ENCODE measurements around the gene EXOC3L4. TPM values are rescaled to one million over a fixed set of nuclear protein-coding genes. Genes with fewer than 3 reads are reported as not detected.

Gene EXOC3L4
- total RNA-seq, 1 experiment from 2014 or later = not detected

DNA sequence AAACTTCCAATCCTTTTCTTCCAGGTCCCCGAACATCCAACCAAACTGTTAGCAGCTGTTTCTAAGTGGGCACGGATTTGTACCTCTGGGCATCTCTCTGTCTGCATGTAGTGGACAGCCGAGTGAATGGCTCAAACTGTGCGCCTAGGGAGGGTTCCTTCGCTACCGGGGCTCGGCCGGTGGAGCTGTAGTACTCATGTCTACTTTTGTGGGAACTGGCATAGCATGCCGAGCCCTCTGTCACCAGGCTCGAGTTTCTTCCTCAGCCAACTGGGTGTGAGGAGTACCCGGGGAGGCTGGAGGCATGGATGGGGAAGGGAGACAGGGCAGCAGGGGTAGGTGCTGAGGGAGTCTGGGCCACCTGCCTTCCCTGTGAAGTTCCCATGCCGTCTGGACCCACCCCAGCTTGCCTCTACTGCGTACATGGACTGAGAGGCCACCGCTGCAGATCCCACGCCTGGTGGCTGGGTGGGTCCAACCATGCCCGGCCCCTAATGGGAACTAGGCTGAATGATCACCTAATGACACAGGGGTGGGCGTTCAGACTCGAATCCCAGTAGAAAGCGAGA is 51.7 kb downstream of the EXOC3L4 start:
- no peaks in the 10 kb centered on the region for H3K9me3 ChIP-seq (ENCODE audit: control insufficient read depth in 1 of 2, insufficient read depth in 1 of 2, low read depth in 1 of 2, low read length in 2 of 2)
- ATAC-seq = no peak
- H3K36me3 ChIP-seq (ENCODE audit: control insufficient read depth in 1 of 2, insufficient read depth in 2 of 2, low read length in 2 of 2) = no peaks in the 10 kb centered on the region
- H3K9ac ChIP-seq (ENCODE audit: low read length) = no peak overlapping the region
- ChIA-PET CTCF (no interaction called here), RAD21 (ENCODE audit: low non-redundant PET in 1 of 2, low total read pairs in 2 of 2, uncharacterized antibody in 2 of 2, unreplicated experiment in 2 of 2) (no interaction called here), POLR2A (no interaction called here)
- no TSS peak for BruUV-seq (replicated peaks)
- H3K4me1 ChIP-seq (ENCODE audit: control insufficient read depth in 1 of 2, insufficient read depth in 2 of 2, low read length in 2 of 2) = peaks cover 5 to 11% of the 10 kb centered on the region in 2 experiments; a peak in 3 of 4 replicates
- H3K79me2 ChIP-seq (ENCODE audit: insufficient read depth, low read length) = no peaks in the 10 kb centered on the region
- intact Hi-C loops (cut with micrococcal nuclease) = no loop called here
- no peaks in the 10 kb centered on the region for H3K27me3 ChIP-seq (ENCODE audit: insufficient read depth, low read length)
- no peak overlapping the region for H3K4me2 ChIP-seq (ENCODE audit: low read length)
- TF ChIP-seq JUND (IDR thresholded peaks at IDR 0.05) (no peak), FOSL1 (IDR thresholded peaks at IDR 0.05; ENCODE audit: low read depth) (no peak), CEBPB (IDR thresholded peaks at IDR 0.05; ENCODE audit: low read depth) (no peak), ZFX (IDR thresholded peaks at IDR 0.05) (no peak), POLR2AphosphoS5 (IDR thresholded peaks at IDR 0.05; ENCODE audit: low read depth, low read length) (no peak), SP1 (IDR thresholded peaks at IDR 0.05; ENCODE audit: low read depth) (no peak), SIN3A (IDR thresholded peaks at IDR 0.05; ENCODE audit: low read depth) (no peak), POLR2A (IDR thresholded peaks at IDR 0.05; ENCODE audit: borderline replicate concordance, extremely low read depth, insufficient read depth, insufficient read length) (no peak), EZH2 (IDR thresholded peaks at IDR 0.05) (no peak), RAD21 (IDR thresholded peaks at IDR 0.05; ENCODE audit: low read depth) (no peak), YY1 (IDR thresholded peaks at IDR 0.05; ENCODE audit: extremely low read depth, insufficient replicate concordance, low read depth, low read length) (no peak), ZNF274 (IDR thresholded peaks at IDR 0.05; ENCODE audit: low read depth, low read length) (no peak)
- TF ChIP-seq, protein P1, sequence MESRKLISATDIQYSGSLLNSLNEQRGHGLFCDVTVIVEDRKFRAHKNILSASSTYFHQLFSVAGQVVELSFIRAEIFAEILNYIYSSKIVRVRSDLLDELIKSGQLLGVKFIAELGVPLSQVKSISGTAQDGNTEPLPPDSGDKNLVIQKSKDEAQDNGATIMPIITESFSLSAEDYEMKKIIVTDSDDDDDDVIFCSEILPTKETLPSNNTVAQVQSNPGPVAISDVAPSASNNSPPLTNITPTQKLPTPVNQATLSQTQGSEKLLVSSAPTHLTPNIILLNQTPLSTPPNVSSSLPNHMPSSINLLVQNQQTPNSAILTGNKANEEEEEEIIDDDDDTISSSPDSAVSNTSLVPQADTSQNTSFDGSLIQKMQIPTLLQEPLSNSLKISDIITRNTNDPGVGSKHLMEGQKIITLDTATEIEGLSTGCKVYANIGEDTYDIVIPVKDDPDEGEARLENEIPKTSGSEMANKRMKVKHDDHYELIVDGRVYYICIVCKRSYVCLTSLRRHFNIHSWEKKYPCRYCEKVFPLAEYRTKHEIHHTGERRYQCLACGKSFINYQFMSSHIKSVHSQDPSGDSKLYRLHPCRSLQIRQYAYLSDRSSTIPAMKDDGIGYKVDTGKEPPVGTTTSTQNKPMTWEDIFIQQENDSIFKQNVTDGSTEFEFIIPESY (IDR thresholded peaks at IDR 0.05; ENCODE audit: extremely low read depth, insufficient replicate concordance, low read length) = no peak
- TF ChIP-seq, protein P2, sequence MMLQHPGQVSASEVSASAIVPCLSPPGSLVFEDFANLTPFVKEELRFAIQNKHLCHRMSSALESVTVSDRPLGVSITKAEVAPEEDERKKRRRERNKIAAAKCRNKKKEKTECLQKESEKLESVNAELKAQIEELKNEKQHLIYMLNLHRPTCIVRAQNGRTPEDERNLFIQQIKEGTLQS (IDR thresholded peaks at IDR 0.05) = no peak
- TF ChIP-seq, protein P3, sequence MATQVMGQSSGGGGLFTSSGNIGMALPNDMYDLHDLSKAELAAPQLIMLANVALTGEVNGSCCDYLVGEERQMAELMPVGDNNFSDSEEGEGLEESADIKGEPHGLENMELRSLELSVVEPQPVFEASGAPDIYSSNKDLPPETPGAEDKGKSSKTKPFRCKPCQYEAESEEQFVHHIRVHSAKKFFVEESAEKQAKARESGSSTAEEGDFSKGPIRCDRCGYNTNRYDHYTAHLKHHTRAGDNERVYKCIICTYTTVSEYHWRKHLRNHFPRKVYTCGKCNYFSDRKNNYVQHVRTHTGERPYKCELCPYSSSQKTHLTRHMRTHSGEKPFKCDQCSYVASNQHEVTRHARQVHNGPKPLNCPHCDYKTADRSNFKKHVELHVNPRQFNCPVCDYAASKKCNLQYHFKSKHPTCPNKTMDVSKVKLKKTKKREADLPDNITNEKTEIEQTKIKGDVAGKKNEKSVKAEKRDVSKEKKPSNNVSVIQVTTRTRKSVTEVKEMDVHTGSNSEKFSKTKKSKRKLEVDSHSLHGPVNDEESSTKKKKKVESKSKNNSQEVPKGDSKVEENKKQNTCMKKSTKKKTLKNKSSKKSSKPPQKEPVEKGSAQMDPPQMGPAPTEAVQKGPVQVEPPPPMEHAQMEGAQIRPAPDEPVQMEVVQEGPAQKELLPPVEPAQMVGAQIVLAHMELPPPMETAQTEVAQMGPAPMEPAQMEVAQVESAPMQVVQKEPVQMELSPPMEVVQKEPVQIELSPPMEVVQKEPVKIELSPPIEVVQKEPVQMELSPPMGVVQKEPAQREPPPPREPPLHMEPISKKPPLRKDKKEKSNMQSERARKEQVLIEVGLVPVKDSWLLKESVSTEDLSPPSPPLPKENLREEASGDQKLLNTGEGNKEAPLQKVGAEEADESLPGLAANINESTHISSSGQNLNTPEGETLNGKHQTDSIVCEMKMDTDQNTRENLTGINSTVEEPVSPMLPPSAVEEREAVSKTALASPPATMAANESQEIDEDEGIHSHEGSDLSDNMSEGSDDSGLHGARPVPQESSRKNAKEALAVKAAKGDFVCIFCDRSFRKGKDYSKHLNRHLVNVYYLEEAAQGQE (IDR thresholded peaks at IDR 0.05; ENCODE audit: low read depth) = no peak
- TF ChIP-seq, protein P4, sequence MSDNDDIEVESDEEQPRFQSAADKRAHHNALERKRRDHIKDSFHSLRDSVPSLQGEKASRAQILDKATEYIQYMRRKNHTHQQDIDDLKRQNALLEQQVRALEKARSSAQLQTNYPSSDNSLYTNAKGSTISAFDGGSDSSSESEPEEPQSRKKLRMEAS (IDR thresholded peaks at IDR 0.05) = no peak
- H4K20me1 ChIP-seq (ENCODE audit: insufficient read depth) = no peaks in the 10 kb centered on the region
- no peak overlapping the region for H3K4me3 ChIP-seq (replicated peaks in 1 of 2; ENCODE audit: low read depth in 1 of 2, low read length in 2 of 2)
- DNase-seq (ENCODE audit: low read depth, low spot score) = no peak
- no peak overlapping the region for H3K27ac ChIP-seq (ENCODE audit: low read depth, low read length)
- H3K9me2 ChIP-seq (ENCODE audit: insufficient read depth) = no peaks in the 10 kb centered on the region
- H2AFZ ChIP-seq (ENCODE audit: low read depth, low read length, poor library complexity, severe bottlenecking) = no peak overlapping the region

Data from HCT116 (cell line).